GM12891 (cell line): ENCODE results near the gene CASKIN1. TPM values are rescaled to one million over a fixed set of nuclear protein-coding genes. Genes with fewer than 3 reads are reported as not detected.
"Not testable (repeated sequence)": the region's sequence is repeated elsewhere in the genome, so short reads cannot be mapped to it uniquely, and the experiment has no call there.

ENCODE experiments used
- DNase-seq: peaks from one replicate; pipeline ENCODE4 v3.0.0; 2011; ENCODE audit warnings: low spot score; ENCODE audit not compliant: insufficient read length
- FAIRE-seq: peaks from 2 replicates; lab custom pipeline; 2011; peaks lifted over from hg19 to GRCh38; lab: Jason Lieb, UNC
- PAX5 ChIP-seq: IDR thresholded peaks from 2 replicates; pipeline ENCODE4 v1.6.1; 2011; ENCODE audit warnings: low read length, moderate library complexity, mild to moderate bottlenecking; ENCODE audit not compliant: insufficient read depth, severe bottlenecking
- POLR2A ChIP-seq: IDR thresholded peaks from 2 replicates; pipeline ENCODE4 v1.6.1; 2011; ENCODE audit warnings: low read depth, low read length, control low read depth
- POLR2AphosphoS5 ChIP-seq: IDR thresholded peaks from 2 replicates; pipeline ENCODE4 v1.6.1; 2011; ENCODE audit warnings: low read depth, low read length, control low read depth
- POU2F2 ChIP-seq: IDR thresholded peaks from 2 replicates; pipeline ENCODE4 v1.6.1; 2011; ENCODE audit warnings: low read depth, mild to moderate bottlenecking, control low read depth, low read length, moderate library complexity
- SPI1 ChIP-seq: IDR thresholded peaks from 2 replicates; pipeline ENCODE4 v1.6.1; 2011; ENCODE audit warnings: low read depth, low read length, control low read depth
- TAF1 ChIP-seq: IDR thresholded peaks from 2 replicates; pipeline ENCODE4 v1.6.1; 2011; ENCODE audit warnings: low read depth, low read length, control low read depth
- polyA plus RNA-seq: library from polyadenylated mRNA; unstranded; fragments of >200 nt; gene quantifications from one replicate; pipeline ENCODE4 v1.2.1, GENCODE V29; 2012; ENCODE audit warnings: low read depth, missing spikeins, inconsistent platforms; ENCODE audit not compliant: missing spikeins

CASKIN1 gene
- 0.55 TPM for polyA plus RNA-seq

GRCh38 chr16:2196162-2196980, at the start of gene CASKIN1:
TSS of gene CASKIN1 (minus strand) at chr16:2196605. CDS start at chr16:2196432, 173 bp downstream.
- FAIRE-seq (no peak), DNase-seq (no peak)

DNA sequence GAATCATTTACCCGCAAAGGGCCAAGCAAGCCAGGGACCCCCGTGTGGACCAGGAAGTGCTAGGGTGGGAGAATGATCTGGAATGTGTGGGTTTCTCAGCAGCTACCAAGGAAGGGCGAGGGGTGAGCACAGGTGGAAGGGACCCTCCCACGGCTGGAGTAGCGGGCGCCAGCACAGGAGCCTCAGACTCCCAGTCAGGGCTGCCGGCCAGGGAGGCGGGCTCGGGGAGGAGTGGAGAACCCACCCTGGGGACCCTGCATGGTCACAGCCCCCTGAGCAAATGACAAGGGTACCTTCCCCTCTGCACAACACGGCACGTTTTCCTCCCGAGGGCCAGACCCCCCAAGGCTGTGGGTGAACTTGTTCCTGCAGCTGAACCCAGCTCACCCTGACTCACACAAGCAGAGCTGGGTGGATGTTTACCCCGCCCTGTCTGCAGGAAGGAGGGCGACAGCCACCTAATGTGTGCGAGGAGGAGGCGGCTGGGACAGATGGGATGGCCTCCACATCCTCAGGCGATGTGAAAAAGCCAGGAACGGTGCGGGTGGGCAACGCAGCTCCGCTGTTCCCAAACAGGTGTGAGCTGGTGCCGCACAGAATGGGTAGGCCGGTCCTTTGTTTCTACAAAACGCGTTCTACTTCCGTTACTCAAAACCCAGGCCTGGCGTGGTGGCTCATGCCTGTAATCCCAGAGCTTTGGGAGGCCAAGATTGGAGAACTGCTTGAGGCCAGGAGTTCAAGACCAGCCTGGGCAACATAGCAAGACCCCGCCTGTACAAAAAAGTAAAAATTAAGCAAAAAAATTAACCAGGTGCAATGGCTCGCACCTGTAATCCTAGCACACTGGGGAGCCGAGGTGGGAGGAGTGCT, 48.8 kb upstream of the CASKIN1 start:
- TF ChIP-seq SPI1 (no peak), PAX5 (no peak), TAF1 (no peak)
- FAIRE-seq = no peak
- DNase-seq = no peak

More at GRCh38 chr16:2196162-2196980, at the start of gene CASKIN1:
- TF ChIP-seq PAX5 (no peak), TAF1 (no peak), POLR2AphosphoS5 (no peak), POLR2A (no peak), POU2F2 (no peak), SPI1 (no peak)

- TF ChIP-seq POLR2A (no peak), POLR2AphosphoS5 (no peak), TAF1 (no peak), PAX5 (no peak)
- no peak for FAIRE-seq
Measured at GRCh38 chr16:2244301-2244700, 47.9 kb upstream of the CASKIN1 start.

DNA sequence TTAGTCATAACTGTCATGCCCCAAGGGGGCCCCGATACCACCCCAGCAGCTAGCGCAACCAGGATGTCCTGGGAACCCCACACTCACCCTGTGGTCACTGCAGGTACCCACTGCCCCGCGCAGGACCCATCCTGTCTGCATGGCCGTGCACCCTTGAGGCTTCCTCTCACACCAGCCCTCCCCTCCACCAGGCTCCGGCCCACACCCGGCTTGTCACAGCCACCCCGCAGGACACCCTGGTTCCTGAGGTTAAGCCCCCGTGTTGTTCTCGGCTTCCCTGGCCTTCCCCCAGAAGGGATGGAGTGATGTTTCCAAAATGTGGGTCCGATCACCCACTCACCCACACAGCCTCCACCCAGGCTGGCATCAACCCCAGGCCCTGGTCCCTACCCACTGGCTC, 47.4 kb upstream of the CASKIN1 start:
- no peak for FAIRE-seq
- no peak for TF ChIP-seq POLR2AphosphoS5
- no peak for TF ChIP-seq TAF1
- no peak for TF ChIP-seq PAX5
- no peak for TF ChIP-seq POU2F2
- TF ChIP-seq SPI1 = no peak
- TF ChIP-seq POLR2A = no peak
- no peak for DNase-seq

More at GRCh38 chr16:2244301-2244700, 47.9 kb upstream of the CASKIN1 start:
- DNase-seq = no peak

DNA sequence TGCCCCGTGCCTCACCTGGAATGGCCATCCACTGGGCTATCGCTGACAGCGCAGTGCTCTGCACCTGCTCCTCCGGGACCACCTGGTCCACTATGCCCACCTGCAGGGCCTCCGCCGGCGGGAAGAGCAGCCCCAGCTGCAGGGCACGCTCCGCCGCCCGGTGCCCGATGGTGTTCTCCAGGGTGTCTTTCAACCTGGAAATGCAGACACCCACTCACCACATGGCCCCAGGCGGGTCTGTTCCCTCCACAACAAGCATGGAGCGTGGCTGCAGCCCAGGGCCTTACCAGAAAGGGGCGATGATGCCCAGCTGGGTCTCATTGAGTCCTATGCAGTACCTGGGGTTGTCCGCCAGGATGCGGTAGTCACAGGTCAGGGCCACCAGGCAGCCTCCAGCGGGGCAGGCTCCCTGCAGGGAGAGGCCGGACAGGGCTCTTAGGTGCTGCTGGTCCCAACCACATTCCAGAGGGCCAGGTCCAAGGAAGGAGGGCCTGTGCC, 46.7 kb upstream of the CASKIN1 start:
- no peak for TF ChIP-seq TAF1
- FAIRE-seq (no peak), DNase-seq (no peak)

DNA sequence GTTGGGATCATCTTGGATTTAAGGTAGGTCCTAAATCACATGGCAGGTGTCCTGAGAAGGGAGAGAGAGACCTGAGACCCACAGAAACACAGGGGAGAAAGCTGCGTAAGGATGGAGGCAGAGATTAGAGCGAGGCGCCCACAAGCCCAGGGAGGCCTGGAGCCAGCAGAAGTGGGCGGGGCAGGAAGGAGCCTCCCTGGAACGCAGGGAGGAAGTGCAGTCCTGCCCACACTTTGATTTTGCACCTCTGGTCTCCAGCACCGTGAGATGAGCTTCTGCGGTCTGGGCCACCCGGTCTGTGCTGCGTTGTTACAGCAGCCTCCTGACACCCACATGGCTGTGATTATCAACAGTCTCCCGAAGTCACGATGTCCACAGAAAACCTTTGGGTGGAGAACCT, 46.2 kb upstream of the CASKIN1 start:
- FAIRE-seq (no peak), DNase-seq (no peak)
- TF ChIP-seq PAX5 (no peak), TAF1 (no peak), SPI1 (no peak), POLR2AphosphoS5 (no peak), POLR2A (no peak), POU2F2 (no peak)

GRCh38 chr16:2240331-2240730, 43.9 kb upstream of the CASKIN1 start:
- not testable (repeated sequence) for DNase-seq, FAIRE-seq

DNA sequence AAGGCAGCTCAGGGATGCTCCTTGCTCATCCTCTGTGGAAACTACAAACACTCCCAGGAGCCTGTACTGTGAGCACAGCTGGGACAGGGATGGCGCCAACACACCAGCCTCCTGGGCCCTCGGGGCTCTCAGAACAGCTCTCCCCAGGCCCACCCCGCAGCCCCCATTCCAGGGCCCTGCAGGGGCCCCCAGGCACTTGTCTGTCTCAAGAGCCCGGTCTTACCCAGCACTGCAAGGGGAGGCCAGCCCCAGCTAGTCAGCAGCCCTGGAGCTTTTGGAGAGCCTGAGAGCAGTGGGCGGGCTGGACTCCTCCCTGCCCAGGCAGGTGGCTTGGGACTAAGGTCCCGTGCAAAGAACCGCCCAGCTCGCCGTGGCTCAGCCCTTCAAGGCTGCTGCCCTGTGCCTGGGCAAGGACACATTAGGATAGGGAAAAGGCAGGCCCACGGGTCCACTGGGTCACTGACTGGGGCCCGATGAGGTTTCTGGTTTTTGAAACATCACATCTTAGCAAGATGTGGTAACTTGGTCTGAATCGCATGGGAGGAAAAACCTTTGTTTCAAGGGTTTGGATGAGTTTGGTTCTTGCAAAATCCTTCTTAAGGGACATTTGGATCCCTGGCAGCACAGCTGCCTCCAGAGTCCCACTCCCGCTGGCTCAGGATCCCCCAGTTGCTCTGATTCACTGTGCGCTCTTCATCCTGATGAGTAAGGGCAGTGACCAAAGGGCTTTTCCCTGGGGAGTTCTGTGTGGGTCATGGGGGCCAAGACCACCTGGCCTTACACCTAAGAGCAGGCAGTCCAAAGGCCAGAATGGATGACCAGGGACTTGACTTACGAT, 42.7 kb upstream of the CASKIN1 start:
- DNase-seq = no peak
- no peak for TF ChIP-seq TAF1
- no peak for TF ChIP-seq POLR2AphosphoS5
- TF ChIP-seq POLR2A = no peak
- TF ChIP-seq POU2F2 = no peak
- TF ChIP-seq PAX5 = no peak
- TF ChIP-seq SPI1 = no peak
- FAIRE-seq = no peak

DNA sequence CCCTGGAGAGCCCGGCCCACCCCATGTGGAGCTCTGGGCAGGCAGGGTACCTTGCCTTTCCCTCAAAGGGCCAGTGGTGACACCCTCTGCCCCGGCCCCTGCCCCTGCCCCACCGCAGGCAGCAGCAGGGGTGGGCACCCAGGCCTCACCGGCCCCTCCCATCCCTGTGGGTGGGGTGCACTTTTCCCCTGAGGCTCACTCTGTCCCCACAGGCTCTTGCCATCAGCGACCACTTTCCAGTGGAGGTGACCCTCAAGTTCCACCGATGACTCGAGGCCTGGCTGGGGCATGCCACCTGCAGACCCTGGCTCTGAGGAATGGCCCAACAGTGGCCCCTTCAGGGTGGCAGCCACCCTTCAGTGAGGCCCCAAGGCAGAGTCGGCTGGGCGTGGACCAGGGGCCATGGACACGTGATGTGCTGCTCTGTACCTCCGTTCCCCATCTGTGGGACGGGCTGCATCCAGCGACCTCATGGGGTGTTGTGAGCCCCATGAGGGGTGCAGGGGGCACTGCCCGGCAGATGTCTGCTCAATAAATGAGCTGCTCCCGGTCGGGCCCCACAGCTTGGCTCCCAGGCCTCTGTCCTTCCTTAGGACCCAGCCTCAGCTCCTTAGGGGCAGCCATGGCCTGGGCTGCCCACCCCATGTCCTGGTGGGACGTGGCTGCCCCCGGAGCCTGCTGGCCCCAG, 41.9 kb upstream of the CASKIN1 start:
- TF ChIP-seq POU2F2 (no peak), TAF1 (no peak), POLR2A (no peak), POLR2AphosphoS5 (no peak), SPI1 (no peak), PAX5 (no peak)
- no peak for DNase-seq
- FAIRE-seq = no peak
